NCI-H1105 (cell line): ENCODE data around the gene FLNB.

Experiments
- DNase-seq: peaks from one replicate; lab custom pipeline; 2025; lab: John Stamatoyannopoulos, UW

The FLNB gene

DNA sequence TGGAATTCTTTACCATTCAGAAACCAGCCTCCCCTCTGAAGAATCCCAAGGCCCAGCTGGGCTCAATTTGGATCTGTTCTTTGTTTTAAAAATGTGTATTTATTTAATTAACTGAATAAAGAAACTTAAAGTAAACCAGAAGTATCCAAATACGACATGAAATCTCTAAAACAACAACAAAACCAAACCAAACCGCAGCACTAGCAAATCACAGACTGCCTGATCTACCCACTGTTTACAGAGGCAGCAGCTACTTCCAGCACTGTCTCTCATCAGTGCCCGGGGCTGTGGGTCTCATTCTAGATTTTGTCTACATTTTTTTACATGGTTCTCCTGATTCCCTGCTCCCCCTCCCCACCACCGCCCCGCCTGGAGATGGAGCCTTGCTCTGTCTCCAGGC, 2.3 kb downstream of the FLNB start:
- no peak for DNase-seq

- no peak for DNase-seq
These were observed 3.4 kb downstream of the FLNB start for GRCh38 chr3:58011580-58011979.

- no peak for DNase-seq
These were observed 4.1 kb downstream of the FLNB start for GRCh38 chr3:58012302-58012701.

GRCh38 chr3:58013099-58013498, 4.9 kb downstream of the FLNB start:
- no peak for DNase-seq

DNA sequence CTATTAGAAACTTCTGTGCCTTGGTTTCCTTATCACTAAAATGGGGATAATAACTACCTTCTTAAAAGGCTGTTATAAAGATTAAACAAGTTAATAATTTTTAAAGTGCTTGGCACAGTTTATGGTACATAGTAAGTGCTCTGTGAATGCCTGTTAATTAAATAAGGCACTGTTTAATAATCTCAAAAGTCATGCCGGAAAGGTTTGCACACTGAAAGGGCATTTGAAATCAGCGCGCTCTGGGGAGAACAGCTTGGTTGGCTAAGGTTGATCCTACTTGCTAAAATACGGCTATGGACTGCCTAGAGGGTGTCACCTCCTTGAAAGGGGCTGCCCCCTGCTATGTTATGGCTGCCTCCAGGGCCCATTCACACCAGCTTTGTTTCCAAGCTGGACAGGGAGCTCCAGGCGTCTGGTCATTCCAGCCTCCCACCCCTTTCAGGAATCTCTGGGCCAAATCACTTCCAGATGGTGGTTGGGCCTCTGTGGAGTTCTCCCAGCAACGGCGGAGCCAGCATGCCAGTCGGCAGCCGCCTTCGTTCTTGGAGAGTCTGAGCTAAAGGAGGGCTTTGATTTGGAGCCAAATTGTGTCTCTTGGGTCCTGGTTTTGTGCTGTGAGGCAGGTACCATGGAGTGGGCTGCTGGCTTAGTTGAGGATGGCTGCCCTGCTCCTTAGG, 5.9 kb downstream of the FLNB start:
- DNase-seq, result no peak

- DNase-seq, result no peak
These were observed 7.3 kb downstream of the FLNB start for GRCh38 chr3:58015520-58015915.

GRCh38 chr3:58016710-58017109, 8.5 kb downstream of the FLNB start:
- DNase-seq, result no peak

- DNase-seq, result no peak
These were observed 10.9 kb downstream of the FLNB start for GRCh38 chr3:58018892-58019742.

GRCh38 chr3:58020783-58021071, 12.5 kb downstream of the FLNB start:
- DNase-seq, result no peak

- peak; percentile 33 for DNase-seq
These were observed 13.1 kb downstream of the FLNB start for GRCh38 chr3:58021072-58021959.

GRCh38 chr3:58021962-58022361, 13.7 kb downstream of the FLNB start:
- DNase-seq, result no peak

- no peak for DNase-seq
These were observed 14.3 kb downstream of the FLNB start for GRCh38 chr3:58022490-58022889.

GRCh38 chr3:58023531-58023930, 15.3 kb downstream of the FLNB start:
- no peak for DNase-seq

- DNase-seq, result no peak
These were observed 17.2 kb downstream of the FLNB start for GRCh38 chr3:58025406-58025805.

DNA sequence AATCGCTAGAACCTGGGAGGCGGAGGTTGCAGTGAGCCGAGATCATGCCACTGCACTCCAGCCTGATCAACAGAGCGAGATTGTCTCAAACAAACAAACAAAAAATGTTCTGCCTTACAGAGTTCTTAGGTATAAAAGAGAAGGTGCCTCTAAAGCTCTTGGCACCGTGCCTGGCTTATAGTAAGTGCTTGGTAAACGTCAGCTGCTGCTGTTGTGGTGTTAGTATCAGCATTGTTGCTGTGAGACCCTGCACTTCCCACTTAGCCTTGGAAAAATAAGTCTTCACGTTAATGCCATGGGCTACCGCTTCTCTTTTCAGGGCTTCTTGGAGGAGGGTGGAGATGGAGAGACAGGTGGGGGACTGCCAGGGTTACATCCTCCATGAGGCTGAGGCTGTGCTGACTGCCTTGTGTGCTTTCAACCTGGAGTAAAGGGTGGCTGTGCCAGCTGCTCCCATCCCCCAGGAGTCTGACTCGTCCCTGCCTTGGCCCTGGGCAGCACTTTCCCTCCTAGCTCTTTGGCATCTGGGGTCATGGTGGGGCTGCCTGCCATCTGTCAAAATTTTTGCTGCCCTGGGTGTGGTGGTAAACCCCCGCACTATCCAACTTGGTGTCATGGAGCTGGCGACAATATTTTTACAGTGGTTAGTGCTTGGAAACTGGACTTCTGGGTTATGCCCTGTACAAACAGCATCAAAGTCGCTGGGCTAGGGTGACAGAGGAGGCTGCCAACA, 17.8 kb downstream of the FLNB start:
- peak; percentile 77 for DNase-seq

GRCh38 chr3:58026598-58026997, 18.4 kb downstream of the FLNB start:
- no peak for DNase-seq

DNA sequence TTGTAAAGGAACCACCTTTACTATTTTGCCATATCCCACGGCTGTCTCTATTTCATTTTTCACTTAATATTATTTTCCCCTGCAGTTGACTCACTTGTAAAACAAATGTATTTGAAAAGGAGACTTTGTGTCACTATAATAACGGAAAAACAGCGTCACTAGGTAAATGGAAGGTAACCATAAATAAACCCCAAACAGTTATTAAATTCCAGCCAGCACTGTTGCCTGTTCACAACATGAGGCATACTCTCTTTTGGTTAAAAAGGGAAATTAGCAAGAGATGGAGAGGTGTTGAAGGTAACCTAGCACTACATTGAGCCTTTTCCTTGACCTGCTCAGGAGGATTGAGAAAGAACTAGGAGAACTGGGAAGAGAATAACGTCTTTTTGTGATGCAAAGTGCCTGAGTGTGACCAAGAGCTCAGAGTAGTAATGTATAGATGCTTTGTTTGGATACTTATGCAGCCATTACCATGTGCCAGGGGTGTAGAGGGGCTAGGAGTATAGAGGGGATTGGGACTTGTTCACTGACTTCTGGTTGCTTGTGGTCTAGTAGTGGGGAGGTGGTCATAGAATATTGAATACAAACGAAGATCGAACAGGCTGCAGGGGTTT, 19.6 kb downstream of the FLNB start:
- no peak for DNase-seq

GRCh38 chr3:58028902-58029301, 20.7 kb downstream of the FLNB start:
- DNase-seq, result no peak

GRCh38 chr3:58029842-58030584, 21.8 kb downstream of the FLNB start:
- no peak for DNase-seq

- DNase-seq, result no peak
These were observed 24.0 kb downstream of the FLNB start for GRCh38 chr3:58032186-58032585.
